HL-60 (cell line): ENCODE measurements around the gene BPIFA2.
A peak's percentile ranks its signal among the peaks of the same experiment; 100 is the strongest.

Experiments used
- GABPA ChIP-seq: IDR thresholded peaks from 2 replicates; pipeline ENCODE4 v1.6.1; 2012; ENCODE audit warnings: low read depth
- POLR2AphosphoS5 ChIP-seq: IDR thresholded peaks from 2 replicates; pipeline ENCODE4 v1.6.1; 2012; ENCODE audit warnings: low read depth
- SPI1 ChIP-seq: IDR thresholded peaks from 2 replicates; pipeline ENCODE4 v1.6.1; 2012; ENCODE audit warnings: low read depth, mild to moderate bottlenecking, borderline replicate concordance
- TF ChIP-seq, protein P1 (sequence below): IDR thresholded peaks from one replicate; pipeline ENCODE4 v1.5.1; 2011; ENCODE audit warnings: low read length, control low read depth, inconsistent platforms; ENCODE audit not compliant: insufficient read depth
- TF ChIP-seq, protein P2 (sequence below): IDR thresholded peaks from 2 replicates; pipeline ENCODE4 v1.6.1; 2012; ENCODE audit warnings: low read depth; ENCODE audit not compliant: insufficient replicate concordance

DNA sequence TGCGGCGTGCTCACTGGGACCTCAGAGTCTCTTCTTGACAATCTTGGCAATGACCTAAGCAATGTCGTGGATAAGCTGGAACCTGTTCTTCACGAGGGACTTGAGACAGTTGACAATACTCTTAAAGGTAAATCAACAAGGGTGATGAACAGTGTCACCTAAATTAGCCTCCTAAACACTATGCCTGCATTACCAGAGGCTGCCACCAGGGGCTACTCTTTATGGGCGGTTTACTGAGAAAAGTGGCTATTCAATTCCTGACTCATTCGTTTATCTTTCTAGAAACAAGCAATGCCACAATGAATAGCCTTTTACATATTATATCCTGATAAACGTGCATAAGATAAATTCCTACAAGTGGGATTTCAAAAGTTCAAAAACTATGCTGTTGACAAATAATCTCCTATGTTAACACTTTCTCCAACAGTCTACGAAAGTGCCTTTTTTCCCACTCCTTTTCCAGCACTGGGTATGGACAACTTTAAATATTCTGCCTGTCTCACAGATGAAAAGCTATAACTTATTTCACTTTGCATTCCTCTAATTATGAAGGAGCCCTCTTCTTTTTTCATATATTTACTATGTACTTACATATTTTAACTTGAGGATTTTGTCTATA, 1.3 kb downstream of the BPIFA2 start:
- TF ChIP-seq POLR2AphosphoS5 (no peak), GABPA (no peak), SPI1 (no peak)
- TF ChIP-seq, protein P1, sequence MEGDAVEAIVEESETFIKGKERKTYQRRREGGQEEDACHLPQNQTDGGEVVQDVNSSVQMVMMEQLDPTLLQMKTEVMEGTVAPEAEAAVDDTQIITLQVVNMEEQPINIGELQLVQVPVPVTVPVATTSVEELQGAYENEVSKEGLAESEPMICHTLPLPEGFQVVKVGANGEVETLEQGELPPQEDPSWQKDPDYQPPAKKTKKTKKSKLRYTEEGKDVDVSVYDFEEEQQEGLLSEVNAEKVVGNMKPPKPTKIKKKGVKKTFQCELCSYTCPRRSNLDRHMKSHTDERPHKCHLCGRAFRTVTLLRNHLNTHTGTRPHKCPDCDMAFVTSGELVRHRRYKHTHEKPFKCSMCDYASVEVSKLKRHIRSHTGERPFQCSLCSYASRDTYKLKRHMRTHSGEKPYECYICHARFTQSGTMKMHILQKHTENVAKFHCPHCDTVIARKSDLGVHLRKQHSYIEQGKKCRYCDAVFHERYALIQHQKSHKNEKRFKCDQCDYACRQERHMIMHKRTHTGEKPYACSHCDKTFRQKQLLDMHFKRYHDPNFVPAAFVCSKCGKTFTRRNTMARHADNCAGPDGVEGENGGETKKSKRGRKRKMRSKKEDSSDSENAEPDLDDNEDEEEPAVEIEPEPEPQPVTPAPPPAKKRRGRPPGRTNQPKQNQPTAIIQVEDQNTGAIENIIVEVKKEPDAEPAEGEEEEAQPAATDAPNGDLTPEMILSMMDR = peak; percentile 81
- TF ChIP-seq, protein P2, sequence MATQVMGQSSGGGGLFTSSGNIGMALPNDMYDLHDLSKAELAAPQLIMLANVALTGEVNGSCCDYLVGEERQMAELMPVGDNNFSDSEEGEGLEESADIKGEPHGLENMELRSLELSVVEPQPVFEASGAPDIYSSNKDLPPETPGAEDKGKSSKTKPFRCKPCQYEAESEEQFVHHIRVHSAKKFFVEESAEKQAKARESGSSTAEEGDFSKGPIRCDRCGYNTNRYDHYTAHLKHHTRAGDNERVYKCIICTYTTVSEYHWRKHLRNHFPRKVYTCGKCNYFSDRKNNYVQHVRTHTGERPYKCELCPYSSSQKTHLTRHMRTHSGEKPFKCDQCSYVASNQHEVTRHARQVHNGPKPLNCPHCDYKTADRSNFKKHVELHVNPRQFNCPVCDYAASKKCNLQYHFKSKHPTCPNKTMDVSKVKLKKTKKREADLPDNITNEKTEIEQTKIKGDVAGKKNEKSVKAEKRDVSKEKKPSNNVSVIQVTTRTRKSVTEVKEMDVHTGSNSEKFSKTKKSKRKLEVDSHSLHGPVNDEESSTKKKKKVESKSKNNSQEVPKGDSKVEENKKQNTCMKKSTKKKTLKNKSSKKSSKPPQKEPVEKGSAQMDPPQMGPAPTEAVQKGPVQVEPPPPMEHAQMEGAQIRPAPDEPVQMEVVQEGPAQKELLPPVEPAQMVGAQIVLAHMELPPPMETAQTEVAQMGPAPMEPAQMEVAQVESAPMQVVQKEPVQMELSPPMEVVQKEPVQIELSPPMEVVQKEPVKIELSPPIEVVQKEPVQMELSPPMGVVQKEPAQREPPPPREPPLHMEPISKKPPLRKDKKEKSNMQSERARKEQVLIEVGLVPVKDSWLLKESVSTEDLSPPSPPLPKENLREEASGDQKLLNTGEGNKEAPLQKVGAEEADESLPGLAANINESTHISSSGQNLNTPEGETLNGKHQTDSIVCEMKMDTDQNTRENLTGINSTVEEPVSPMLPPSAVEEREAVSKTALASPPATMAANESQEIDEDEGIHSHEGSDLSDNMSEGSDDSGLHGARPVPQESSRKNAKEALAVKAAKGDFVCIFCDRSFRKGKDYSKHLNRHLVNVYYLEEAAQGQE = no peak
